OCI-LY7 (cell line): ENCODE results near the gene EBF3. TPM values are rescaled to one million over a fixed set of nuclear protein-coding genes. Genes with fewer than 3 reads are reported as not detected.

ENCODE experiments used
- BruUV-seq: library from RNA; stranded (reverse); fragments of 400-500 nt; replicated peaks from 2 replicates; lab custom pipeline; 2021; lab: Mats Ljungman, UMichigan
- CTCF ChIA-PET: fragments of 300-600 bp; sonication (Branson Sonifier 250); formaldehyde crosslinking; loops from one replicate; lab custom pipeline; 2022; ENCODE audit warnings: antibody characterized with exemption; ENCODE audit not compliant: unreplicated experiment; lab: Charles Lee
- POLR2A ChIA-PET: fragments of 300-600 bp; sonication (Branson Sonifier 250); formaldehyde crosslinking; loops from one replicate; lab custom pipeline; 2022; ENCODE audit warnings: antibody characterized with exemption; lab: Charles Lee
- DNase-seq: peaks from one replicate; pipeline ENCODE4 v3.0.0-alpha.2; 2015; ENCODE audit warnings: low spot score
- H2AFZ ChIP-seq: fragments of 200-600 bp; sonication (generic), shearing (Covaris generic); 2 replicates; pipeline ENCODE4 v1.6.1; 2014; ENCODE audit warnings: mild to moderate bottlenecking, antibody characterized with exemption, low read length, moderate library complexity
- H3K27ac ChIP-seq: fragments of 200-600 bp; sonication (generic); 2 replicates; pipeline ENCODE4 v1.5.1; 2014; ENCODE audit warnings: mixed run types, low read depth, mild to moderate bottlenecking, moderate library complexity, low read length, inconsistent platforms; ENCODE audit not compliant: poor library complexity, severe bottlenecking
- H3K36me3 ChIP-seq: fragments of 200-600 bp; sonication (generic); 2 replicates; pipeline ENCODE4 v1.6.1; 2014; ENCODE audit warnings: mild to moderate bottlenecking, antibody characterized with exemption, low read length, moderate library complexity, mixed read lengths; ENCODE audit not compliant: insufficient read depth
- H3K4me1 ChIP-seq: fragments of 200-600 bp; sonication (generic); 2 replicates; pipeline ENCODE4 v1.5.1; 2014; ENCODE audit warnings: mild to moderate bottlenecking, low read length; ENCODE audit not compliant: insufficient read depth, poor library complexity, severe bottlenecking
- H3K4me2 ChIP-seq: fragments of 200-600 bp; sonication (generic); 2 replicates; pipeline ENCODE4 v1.6.1; 2014; ENCODE audit warnings: mild to moderate bottlenecking, low read length
- H3K4me3 ChIP-seq: fragments of 200-600 bp; sonication (generic); 2 replicates; pipeline ENCODE4 v1.5.1; 2014; ENCODE audit warnings: mild to moderate bottlenecking, low read depth, low read length; ENCODE audit not compliant: poor library complexity, severe bottlenecking
- H3K79me2 ChIP-seq: fragments of 200-600 bp; sonication (generic); 2 replicates; pipeline ENCODE4 v1.6.1; 2016; ENCODE audit warnings: low read depth, mild to moderate bottlenecking, low read length, moderate library complexity, mixed read lengths; ENCODE audit not compliant: insufficient read depth
- H3K9me2 ChIP-seq: fragments of 200-600 bp; sonication (generic); 2 replicates; pipeline ENCODE4 v1.6.1; 2016; ENCODE audit warnings: mild to moderate bottlenecking, low read length, mixed read lengths; ENCODE audit not compliant: insufficient read depth
- H3K9me3 ChIP-seq: fragments of 200-600 bp; sonication (generic); 2 replicates; pipeline ENCODE4 v1.6.1; 2014; ENCODE audit warnings: mild to moderate bottlenecking, mixed run types, low read length, mixed read lengths
- H4K20me1 ChIP-seq: fragments of 200-600 bp; sonication (generic); 2 replicates; pipeline ENCODE4 v1.6.1; 2014; ENCODE audit warnings: mild to moderate bottlenecking, antibody characterized with exemption, low read length, moderate library complexity, mixed read lengths; ENCODE audit not compliant: insufficient read depth
- EZH2phosphoT487 ChIP-seq: fragments of 200-600 bp; sonication (generic); IDR thresholded peaks from 2 replicates; pipeline ENCODE4 v1.6.1; 2018; ENCODE audit warnings: low read depth, borderline replicate concordance, mild to moderate bottlenecking, mixed run types, antibody characterized with exemption, low read length, moderate library complexity, mixed read lengths
- intact Hi-C: fragments of 100-400 bp; cut with micrococcal nuclease; formaldehyde crosslinking; loops from one replicate; pipeline ENCODE4 v1.10.0; 2022; ENCODE audit not compliant: unreplicated experiment
- total RNA-seq, 2 experiments: library from RNA; depleted of rRNA in 1 of 2; stranded (reverse); fragments of >200 nt in 1 of 2; shearing (Covaris generic) in 1 of 2; gene quantifications; 2 replicates each; pipeline ENCODE4 v1.2.3, GENCODE V29; 2014 to 2022
- TF ChIP-seq, protein P1 (sequence below): fragments of 200-600 bp; sonication (generic); conservative IDR thresholded peaks from 2 replicates; pipeline ENCODE4 v1.5.1; 2014; ENCODE audit warnings: mild to moderate bottlenecking, antibody characterized with exemption, low read length, moderate library complexity, mixed read lengths

Gene EBF3
- total RNA-seq, 2 experiments from 2014 or later: not detected

DNA sequence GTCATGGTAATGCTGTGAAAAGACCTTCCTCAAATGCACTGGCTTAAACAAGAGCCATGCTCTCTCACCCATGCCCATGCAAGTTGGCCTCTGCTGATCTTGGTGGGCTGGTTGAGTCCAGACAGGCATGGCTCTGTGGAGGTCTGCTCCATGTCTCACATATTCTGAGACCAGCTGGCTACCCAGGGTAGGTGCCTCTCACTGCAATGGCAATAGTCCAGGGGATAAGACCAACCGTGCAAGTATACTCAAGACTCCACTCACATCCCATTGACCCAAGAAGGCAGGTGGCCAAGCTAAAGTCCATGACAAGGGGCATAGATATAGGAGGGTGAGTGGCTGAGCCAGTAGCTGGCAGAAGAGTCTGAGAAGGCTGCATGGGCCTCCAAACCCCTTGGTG lies 14.2 kb upstream of the EBF3 start:
- no peak for TF ChIP-seq EZH2phosphoT487
- TF ChIP-seq, protein P1, sequence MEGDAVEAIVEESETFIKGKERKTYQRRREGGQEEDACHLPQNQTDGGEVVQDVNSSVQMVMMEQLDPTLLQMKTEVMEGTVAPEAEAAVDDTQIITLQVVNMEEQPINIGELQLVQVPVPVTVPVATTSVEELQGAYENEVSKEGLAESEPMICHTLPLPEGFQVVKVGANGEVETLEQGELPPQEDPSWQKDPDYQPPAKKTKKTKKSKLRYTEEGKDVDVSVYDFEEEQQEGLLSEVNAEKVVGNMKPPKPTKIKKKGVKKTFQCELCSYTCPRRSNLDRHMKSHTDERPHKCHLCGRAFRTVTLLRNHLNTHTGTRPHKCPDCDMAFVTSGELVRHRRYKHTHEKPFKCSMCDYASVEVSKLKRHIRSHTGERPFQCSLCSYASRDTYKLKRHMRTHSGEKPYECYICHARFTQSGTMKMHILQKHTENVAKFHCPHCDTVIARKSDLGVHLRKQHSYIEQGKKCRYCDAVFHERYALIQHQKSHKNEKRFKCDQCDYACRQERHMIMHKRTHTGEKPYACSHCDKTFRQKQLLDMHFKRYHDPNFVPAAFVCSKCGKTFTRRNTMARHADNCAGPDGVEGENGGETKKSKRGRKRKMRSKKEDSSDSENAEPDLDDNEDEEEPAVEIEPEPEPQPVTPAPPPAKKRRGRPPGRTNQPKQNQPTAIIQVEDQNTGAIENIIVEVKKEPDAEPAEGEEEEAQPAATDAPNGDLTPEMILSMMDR: no peak
- ChIA-PET CTCF (no interaction called here), POLR2A (no interaction called here)
- no peaks in the 10 kb centered on the region for H3K36me3 ChIP-seq
- H4K20me1 ChIP-seq: no peaks in the 10 kb centered on the region
- no peak overlapping the region for H2AFZ ChIP-seq
- BruUV-seq: no TSS peak
- no peaks in the 10 kb centered on the region for H3K4me1 ChIP-seq
- peaks cover 6% of the 10 kb centered on the region; the same call in 1 of the 2 replicates for H3K9me3 ChIP-seq
- no peaks in the 10 kb centered on the region for H3K9me2 ChIP-seq
- intact Hi-C loops: no loop called here
- H3K79me2 ChIP-seq: no peaks in the 10 kb centered on the region
- no peak overlapping the region for H3K4me2 ChIP-seq
- no peak for DNase-seq
- no peak overlapping the region for H3K27ac ChIP-seq
- no peak overlapping the region for H3K4me3 ChIP-seq

GRCh38 chr10:129977794-129978193 lies 13.7 kb upstream of the EBF3 start:
- Histone ChIP-seq H3K4me2 (no peak overlapping the region), H3K4me1 (no peaks in the 10 kb centered on the region), H3K9me3 (peaks cover 4% of the 10 kb centered on the region; the same call in 1 of the 2 replicates), H2AFZ (no peak overlapping the region), H3K36me3 (no peaks in the 10 kb centered on the region), H3K79me2 (no peaks in the 10 kb centered on the region), H3K9me2 (no peaks in the 10 kb centered on the region), H3K4me3 (no peak overlapping the region), H4K20me1 (no peaks in the 10 kb centered on the region), H3K27ac (no peak overlapping the region)
- intact Hi-C loops: no loop called here
- TF ChIP-seq, protein P1: no peak
- no peak for TF ChIP-seq EZH2phosphoT487
- DNase-seq: no peak
- no TSS peak for BruUV-seq
- CTCF ChIA-PET: no interaction called here
- POLR2A ChIA-PET: no interaction called here

- Histone ChIP-seq H3K9me3 (no peaks in the 10 kb centered on the region), H3K4me1 (no peaks in the 10 kb centered on the region), H3K27ac (no peak overlapping the region), H3K4me2 (no peak overlapping the region), H4K20me1 (no peaks in the 10 kb centered on the region), H3K9me2 (no peaks in the 10 kb centered on the region), H3K79me2 (no peaks in the 10 kb centered on the region), H3K36me3 (no peaks in the 10 kb centered on the region), H3K4me3 (no peak overlapping the region), H2AFZ (no peak overlapping the region)
- POLR2A ChIA-PET: interaction anchor here (0.6 kb wide), 1 partner anchor 132 kb away, joined by 3 read pairs; no protein-coding TSS in a partner anchor
- TF ChIP-seq, protein P1: no peak
- TF ChIP-seq EZH2phosphoT487: no peak
- no peak for DNase-seq
- CTCF ChIA-PET: no interaction called here
- intact Hi-C loops: no loop called here
- BruUV-seq: no TSS peak
Observed at GRCh38 chr10:129973674-129974059, 9.6 kb upstream of the EBF3 start.
